KOPT-K1 (cell line): Measurements from ENCODE around the gene PNMA8B.
"Not testable (repeated sequence)": the region's sequence is repeated elsewhere in the genome, so short reads cannot be mapped to it uniquely, and the experiment has no call there.

Source experiments
- H3K27ac ChIP-seq: fragments of 200-600 bp; sonication (generic); 2 replicates; pipeline ENCODE4 v1.5.1; 2016; ENCODE audit warnings: antibody characterized with exemption, mild to moderate bottlenecking, low read depth, low read length; ENCODE audit not compliant: poor library complexity, severe bottlenecking
- H3K36me3 ChIP-seq: fragments of 200-600 bp; sonication (generic); 2 replicates; pipeline ENCODE4 v1.5.1; 2017; ENCODE audit warnings: antibody characterized with exemption, mild to moderate bottlenecking, low read length, moderate library complexity; ENCODE audit not compliant: insufficient read depth
- H3K9me3 ChIP-seq: fragments of 200-600 bp; sonication (generic); 2 replicates; pipeline ENCODE4 v1.5.1; 2017; ENCODE audit warnings: antibody characterized with exemption, low read length, mild to moderate bottlenecking; ENCODE audit not compliant: insufficient read depth, poor library complexity, severe bottlenecking

PNMA8B gene

DNA sequence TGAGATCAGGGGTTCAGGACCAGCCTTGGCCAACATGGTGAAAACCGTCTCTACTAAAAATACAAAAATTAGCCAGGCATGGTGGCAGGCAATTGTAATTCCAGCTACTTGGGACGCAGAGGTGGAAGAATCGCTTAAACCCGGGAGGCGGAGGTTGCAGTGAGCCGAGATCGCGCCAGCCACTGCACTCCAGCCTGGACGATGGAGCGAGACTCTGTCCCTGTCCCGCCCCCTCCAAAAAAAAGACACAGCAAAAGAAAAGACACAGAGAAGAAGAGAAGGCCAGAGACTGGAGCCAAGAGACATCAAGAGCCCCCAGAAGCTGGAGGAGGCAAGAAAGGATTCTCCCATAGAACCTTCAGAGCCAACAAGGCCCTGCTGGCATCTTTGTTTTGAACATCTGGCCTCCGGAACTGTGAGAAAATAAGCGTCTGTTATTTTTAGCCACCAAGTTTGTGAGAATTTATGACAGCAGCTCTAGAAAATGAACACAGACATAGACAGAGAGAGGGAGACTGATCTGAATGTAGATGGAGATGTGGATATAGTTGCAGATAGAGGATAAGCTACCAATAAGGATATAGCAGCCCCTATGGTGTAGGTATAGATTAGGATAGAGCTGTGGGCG is 25.7 kb upstream of the PNMA8B start:
- H3K9me3 ChIP-seq: peaks cover 15% of the 10 kb centered on the region

DNA sequence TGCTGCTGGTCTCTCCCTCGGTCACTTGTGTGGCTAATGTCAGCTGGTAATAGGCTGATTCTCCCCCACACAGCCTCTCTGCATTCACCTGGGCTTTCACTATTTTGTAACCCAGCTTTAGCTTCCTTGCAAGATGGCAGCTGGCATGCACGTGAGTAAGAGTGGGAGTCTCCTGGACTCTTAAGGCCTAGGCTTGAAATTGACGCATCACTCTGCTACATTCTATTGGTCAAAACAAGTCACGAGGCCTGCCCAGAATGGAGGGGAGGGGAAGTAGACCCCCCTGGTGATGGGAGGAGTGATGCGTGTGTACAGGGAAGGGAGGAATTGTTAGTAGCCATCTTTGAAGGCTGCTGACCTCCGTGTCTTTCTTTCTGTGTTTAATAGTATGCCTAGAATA is 24.9 kb upstream of the PNMA8B start:
- Histone ChIP-seq H3K27ac (no peak overlapping the region), H3K9me3 (peaks cover 15% of the 10 kb centered on the region), H3K36me3 (no peaks in the 10 kb centered on the region)

More for the DNA sequence above, 25.7 kb upstream of the PNMA8B start:
- no peaks in the 10 kb centered on the region for H3K36me3 ChIP-seq
- H3K27ac ChIP-seq: no peak overlapping the region

DNA sequence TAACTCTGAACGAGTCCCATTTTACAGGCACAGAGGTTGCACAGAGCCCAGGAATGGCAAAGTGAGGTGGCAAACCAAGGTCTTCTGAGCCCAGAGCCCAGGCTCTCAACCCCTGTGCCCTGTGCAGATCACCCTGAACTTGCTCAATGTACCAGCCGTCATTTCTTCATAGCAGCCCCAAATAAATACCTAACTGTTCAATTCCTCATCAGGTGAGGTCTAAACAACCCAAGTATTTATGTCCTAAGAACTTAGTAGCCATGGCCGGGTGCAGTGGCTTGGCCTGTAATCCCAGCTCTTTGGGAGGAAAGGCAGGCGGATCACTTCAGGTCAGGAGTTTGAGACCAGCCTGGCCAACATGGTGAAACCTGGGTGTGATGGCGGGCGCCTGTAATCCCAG is 21.8 kb upstream of the PNMA8B start:
- Histone ChIP-seq H3K9me3 (no peaks in the 10 kb centered on the region), H3K27ac (no peak overlapping the region), H3K36me3 (no peaks in the 10 kb centered on the region)

DNA sequence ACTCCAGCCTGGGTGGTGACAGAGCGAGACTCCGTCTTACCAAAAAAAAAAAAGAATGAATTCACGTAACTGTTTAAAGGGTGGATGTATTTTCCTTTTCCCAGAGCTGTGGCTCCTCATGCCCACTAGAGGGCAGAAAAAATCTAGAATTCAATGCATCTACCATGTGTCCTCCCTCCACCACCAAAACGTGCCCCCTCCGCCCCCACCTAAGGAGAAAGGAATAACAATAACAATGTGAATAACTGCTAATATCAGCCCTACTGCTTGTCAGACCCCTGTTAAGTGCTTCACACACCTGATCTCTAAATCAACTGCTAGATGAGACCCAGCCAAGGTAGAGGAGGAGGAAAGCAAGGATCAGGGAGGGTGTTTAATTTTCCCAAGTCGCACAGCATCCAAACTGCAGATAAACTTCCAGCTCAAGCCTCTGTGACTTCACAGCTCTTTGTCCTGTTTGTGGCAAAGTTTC is 20.2 kb upstream of the PNMA8B start:
- no peaks in the 10 kb centered on the region for H3K9me3 ChIP-seq

DNA sequence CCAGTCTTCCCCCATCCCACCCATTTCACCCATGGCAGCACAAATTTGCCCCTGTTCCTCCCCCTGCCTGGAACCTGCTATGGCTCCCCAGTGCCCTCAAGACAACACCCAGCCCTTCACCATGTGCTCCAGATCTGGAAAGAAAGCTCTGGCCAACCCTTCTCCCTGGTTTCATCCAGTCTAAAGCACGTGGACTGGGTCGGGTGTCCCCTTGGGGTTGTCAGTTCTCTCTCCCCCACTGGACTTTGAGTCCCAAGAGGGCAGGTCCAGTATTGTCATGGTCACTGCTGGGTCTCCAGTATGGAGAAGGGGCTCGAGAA is 19.6 kb upstream of the PNMA8B start:
- H3K27ac ChIP-seq: no peak overlapping the region
- no peaks in the 10 kb centered on the region for H3K9me3 ChIP-seq
- H3K36me3 ChIP-seq: no peaks in the 10 kb centered on the region

More for the DNA sequence above, 20.2 kb upstream of the PNMA8B start:
- Histone ChIP-seq H3K36me3 (no peaks in the 10 kb centered on the region), H3K27ac (no peak overlapping the region)

DNA sequence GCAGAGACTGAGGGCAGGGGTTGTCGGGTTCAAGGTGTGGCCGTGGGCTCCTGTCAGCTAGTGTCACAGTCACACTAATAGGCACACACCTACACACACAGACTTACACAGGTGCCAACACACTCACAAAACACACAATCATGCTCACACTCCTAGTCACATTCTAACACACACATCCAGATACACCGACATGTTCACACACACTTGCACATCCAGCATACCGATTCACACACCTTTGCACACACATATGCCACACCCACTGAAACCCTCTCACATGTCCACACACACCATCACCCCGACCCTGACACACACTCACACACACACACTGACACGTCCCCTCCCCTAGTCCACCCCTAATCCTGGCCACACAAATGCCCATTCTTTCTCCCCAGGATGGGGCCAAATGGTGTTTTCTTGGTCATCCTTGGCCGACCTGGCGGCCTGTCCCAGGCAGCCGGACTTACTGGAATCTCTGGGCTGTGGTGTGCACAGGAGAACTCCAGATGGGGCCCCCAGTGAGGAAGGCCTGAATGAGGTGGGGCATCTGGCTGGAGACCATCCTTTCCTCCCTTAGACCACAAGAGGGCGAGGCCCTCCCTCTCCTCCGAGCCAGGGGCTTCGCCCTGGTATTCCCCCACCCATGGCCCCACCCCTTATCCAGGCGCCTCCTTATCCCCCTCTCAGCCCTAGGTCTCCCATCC is 19.1 kb upstream of the PNMA8B start:
- H3K9me3 ChIP-seq: no peaks in the 10 kb centered on the region
- H3K36me3 ChIP-seq: no peaks in the 10 kb centered on the region
- H3K27ac ChIP-seq: no peak overlapping the region

DNA sequence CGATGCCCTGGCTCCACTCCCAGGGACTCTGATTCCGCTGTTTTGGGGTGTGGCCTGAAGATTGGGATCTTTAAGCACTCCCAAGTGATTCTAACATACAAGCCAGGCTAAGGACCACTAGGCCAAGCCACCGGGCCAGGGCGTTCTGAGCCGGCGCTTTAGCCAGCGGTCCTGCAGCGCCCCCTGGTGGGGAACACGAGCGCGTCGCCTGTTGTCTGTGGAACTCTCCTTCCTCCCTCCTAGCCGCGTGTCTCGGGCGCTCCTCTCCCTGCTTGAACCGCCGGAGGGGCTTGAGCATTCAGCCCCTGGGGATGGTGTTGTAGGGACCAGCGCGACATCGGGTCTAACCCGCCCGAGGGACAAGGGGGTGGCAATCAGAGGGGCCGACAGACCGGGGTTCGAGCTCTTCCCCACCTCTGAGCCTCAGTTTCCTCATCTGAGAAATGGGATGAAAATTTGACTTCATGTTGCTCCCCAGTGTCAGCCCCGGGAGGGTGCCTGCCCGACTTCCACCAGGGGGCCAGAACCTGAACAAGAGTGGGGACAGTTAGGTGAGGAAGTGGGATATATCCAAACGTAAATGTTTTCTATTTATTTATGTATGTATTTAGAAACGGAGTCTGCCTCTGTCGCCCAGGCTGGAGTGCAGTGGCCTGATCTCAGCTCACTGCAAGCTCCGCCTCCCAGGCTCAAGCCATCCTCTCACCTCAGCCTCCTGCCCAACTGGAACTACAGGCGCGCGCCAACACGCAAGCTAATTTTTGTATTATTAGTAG is 18.0 kb upstream of the PNMA8B start:
- H3K27ac ChIP-seq: no peak overlapping the region
- no peaks in the 10 kb centered on the region for H3K36me3 ChIP-seq
- H3K9me3 ChIP-seq: no peaks in the 10 kb centered on the region

DNA sequence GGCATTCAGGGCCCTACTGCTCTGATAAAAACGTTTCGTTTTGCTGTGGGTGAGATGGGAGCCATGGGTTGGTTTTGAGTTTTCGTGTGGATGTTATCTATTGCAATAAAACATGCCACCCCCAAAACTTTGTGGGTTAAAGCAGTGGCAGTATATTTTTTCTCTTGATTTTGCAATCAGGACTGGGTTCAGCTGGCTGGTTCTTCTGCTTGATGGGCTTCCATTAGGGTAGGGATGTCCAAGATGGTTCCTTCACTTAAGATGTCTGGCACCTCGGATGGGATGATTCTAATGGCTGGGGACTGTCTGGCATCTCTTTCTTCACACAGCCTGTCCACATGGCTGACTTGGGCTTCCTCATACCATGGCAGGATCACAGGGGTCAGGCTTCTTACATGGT is 15.6 kb upstream of the PNMA8B start:
- no peaks in the 10 kb centered on the region for H3K9me3 ChIP-seq
- no peaks in the 10 kb centered on the region for H3K36me3 ChIP-seq
- no peak overlapping the region for H3K27ac ChIP-seq

DNA sequence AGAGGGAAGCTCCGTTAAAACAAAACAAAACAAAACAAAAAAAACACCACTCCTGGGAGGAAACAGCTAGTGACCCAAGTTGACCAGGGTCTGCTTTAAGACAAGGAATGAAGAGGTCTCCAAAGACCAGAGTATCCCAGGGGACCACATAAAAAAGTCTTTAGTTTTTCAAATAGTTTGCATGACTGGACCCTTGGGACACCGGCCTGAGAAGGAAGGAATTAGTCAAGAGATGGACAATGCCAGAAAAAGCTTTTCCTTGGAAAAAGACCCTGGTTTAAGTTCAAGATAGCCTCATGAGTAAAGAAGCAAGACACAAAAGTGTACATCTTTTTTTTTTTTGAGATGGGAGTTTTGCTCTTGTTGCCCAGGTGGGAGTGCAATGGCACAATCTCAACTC is 12.5 kb upstream of the PNMA8B start:
- H3K9me3 ChIP-seq: no peaks in the 10 kb centered on the region
- no peaks in the 10 kb centered on the region for H3K36me3 ChIP-seq
- H3K27ac ChIP-seq: no peak overlapping the region

DNA sequence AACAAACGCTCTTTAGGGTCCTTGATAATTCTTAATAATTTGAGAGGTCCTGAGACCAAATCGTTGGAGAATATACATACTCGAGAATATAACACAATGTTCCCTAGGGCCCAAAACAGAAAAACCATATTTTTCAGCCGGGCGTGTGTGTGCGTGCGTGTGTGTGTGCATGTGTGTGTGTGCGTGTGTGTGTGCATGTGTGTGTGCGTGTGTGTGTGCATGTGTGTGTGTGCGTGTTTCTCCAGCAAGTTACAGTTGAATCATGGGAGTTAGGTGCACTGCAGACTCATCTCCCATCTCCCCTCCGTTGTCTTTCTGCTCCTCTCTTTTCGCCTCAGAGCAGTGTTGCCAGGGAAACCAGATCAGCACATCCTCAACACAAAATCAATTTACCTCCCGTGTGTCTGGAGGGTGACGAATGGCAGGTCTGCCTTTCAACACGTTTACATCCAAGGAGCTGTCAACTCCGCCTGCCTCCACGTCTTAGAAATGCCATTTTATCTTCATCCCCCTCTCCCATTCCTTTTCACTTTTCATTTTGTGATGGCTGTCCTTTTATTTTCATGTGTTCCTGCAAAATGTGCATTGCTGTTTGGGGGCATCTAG is 8.3 kb upstream of the PNMA8B start:
- Histone ChIP-seq H3K36me3 (no peaks in the 10 kb centered on the region), H3K9me3 (no peaks in the 10 kb centered on the region), H3K27ac (no peak overlapping the region)

DNA sequence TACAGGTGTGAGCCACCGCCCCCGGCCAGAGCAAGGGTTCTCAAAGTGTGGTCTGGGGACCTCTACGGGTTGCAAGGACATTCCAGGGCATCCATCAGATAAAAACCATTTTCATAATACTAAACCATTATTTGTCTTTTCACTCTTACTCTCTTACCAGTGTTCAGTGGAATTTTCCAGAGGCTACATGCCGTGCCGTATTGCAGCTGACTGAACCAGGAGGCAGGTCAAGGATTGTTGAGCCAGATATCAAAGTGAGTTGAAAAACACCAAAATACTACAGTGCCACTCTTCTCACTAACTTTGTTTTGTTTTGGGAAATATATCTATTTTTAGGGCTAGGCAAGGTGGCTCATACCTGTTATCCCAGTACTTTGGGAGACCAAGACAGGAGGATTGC is 7.2 kb upstream of the PNMA8B start:
- H3K36me3 ChIP-seq: no peaks in the 10 kb centered on the region
- no peak overlapping the region for H3K27ac ChIP-seq
- no peaks in the 10 kb centered on the region for H3K9me3 ChIP-seq

DNA sequence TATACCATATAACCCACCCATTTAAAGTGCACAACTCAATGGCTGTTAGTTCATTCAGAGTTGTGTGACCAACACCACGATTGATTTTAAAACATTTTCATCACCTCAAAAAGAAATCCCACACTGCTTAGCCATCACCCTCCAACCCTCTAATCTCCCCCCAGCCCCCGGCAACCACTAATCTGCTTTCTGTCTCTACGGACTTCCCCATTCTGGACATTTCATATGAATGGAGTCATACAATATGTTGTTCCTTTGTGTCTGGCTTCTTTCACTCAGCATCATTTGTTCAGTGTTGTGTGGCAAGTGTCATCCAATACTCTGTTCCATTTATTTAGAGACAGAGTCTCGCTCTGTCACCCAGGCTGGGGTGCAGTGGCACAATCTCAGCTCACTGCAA is 4.0 kb upstream of the PNMA8B start:
- Histone ChIP-seq H3K27ac (no peak overlapping the region), H3K9me3 (no peaks in the 10 kb centered on the region), H3K36me3 (no peaks in the 10 kb centered on the region)

DNA sequence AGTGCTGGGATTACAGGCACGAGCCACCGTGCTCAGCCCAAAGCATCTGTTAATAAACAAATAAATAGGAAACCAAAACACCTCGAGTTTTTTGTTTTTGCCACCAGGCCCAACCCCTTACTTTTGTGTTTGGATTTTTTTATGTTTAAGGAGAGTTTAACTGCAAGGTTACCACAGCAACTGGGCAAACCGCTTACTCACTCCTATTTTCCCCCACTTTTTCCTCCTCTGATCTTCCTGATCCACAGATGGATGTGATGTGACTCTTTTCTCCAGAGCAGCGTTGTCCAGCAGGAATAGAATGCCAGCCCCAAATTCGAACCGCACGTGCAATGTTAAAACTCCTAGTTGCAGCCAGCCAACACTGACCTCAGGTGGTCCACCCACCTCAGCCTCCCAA is 2.1 kb upstream of the PNMA8B start:
- H3K36me3 ChIP-seq: no peaks in the 10 kb centered on the region
- H3K27ac ChIP-seq: no peak overlapping the region
- H3K9me3 ChIP-seq: no peaks in the 10 kb centered on the region

DNA sequence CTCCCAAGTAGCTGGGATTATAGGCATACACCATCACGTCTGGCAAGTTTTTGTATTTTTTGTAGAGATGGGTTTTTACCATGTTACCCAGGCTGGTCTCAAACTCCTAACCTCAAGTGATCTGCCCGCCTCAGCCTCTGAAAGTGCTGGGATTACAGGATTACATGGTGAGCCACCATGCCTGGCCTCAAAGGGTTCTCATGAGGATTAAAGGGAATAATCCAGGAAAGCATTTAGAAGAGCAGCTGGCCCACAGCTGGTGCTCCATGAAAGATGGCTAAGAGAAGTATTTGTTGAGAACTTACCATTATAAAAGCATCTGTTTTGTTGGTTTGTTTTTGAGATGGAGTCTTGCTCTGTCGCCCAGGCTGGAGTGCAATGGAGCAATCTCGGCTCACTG is 1.2 kb upstream of the PNMA8B start:
- H3K9me3 ChIP-seq, H3K36me3 ChIP-seq, H3K27ac ChIP-seq: not testable (repeated sequence)

DNA sequence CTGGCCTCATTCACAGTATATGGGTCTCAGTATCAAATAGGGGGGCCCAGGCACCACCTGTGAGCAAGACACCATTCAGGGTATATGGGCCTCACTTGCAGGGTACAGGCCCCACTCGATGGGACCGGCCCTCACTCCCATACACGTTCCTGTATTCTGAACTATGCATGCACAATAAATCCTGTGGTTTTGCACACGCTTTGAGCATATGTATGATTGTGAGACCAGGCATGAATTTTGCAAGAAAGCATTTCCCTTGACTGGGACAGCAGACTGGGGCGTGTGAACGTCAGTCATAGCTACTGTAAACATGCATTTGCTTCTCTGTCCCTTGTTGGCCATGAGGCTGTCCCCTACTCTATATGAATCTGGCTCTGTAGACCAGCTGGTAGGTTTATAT is 637 bp upstream of the PNMA8B start:
- H3K27ac ChIP-seq: no peak overlapping the region
- no peaks in the 10 kb centered on the region for H3K9me3 ChIP-seq
- no peaks in the 10 kb centered on the region for H3K36me3 ChIP-seq
